Neural cell (in vitro differentiated cells): ENCODE data around the gene FAM76A. TPM values are rescaled to one million over a fixed set of nuclear protein-coding genes. Genes with fewer than 3 reads are reported as not detected.
"Not testable (repeated sequence)": the region's sequence is repeated elsewhere in the genome, so short reads cannot be mapped to it uniquely, and the experiment has no call there.

ENCODE experiments used
- H2AFZ ChIP-seq: fragments of 200-600, 300-800 bp; sonication (generic), shearing (Covaris generic); 2 replicates; pipeline ENCODE4 v1.6.0; 2014; ENCODE audit warnings: low read depth, mild to moderate bottlenecking, antibody characterized with exemption, low read length, moderate library complexity
- H3F3A ChIP-seq: fragments of 200-600 bp; shearing (Covaris generic); 2 replicates; pipeline ENCODE4 v1.6.1; 2016; ENCODE audit warnings: mild to moderate bottlenecking, moderate library complexity, mixed read lengths, antibody characterized with exemption, low read length; ENCODE audit not compliant: insufficient read depth, poor library complexity, severe bottlenecking
- H3K27ac ChIP-seq: fragments of 200-600, 300-800 bp; sonication (generic), shearing (Covaris generic); 2 replicates; pipeline ENCODE4 v1.5.1; 2014; ENCODE audit warnings: mild to moderate bottlenecking, low read length, moderate library complexity
- H3K27me3 ChIP-seq: fragments of 300-800, 200-600 bp; sonication (generic), shearing (Covaris generic); 2 replicates; pipeline ENCODE4 v1.6.0; 2014; ENCODE audit warnings: mild to moderate bottlenecking, low read depth, low read length, moderate library complexity; ENCODE audit not compliant: insufficient read depth
- H3K36me3 ChIP-seq: fragments of 300-800, 200-600 bp; sonication (generic), shearing (Covaris generic); 2 replicates; pipeline ENCODE4 v1.5.1; 2014; ENCODE audit warnings: mild to moderate bottlenecking, antibody characterized with exemption, low read length, moderate library complexity; ENCODE audit not compliant: insufficient read depth
- H3K4me2 ChIP-seq: fragments of 300-800, 200-600 bp; sonication (generic), shearing (Covaris generic); 2 replicates; pipeline ENCODE4 v1.6.0; 2014; ENCODE audit warnings: mild to moderate bottlenecking, low read length
- H3K4me3 ChIP-seq: fragments of 300-800, 200-600 bp; sonication (generic), shearing (Covaris generic); 2 replicates; pipeline ENCODE4 v1.5.1; 2014; ENCODE audit warnings: mild to moderate bottlenecking, low read length, moderate library complexity
- H3K79me2 ChIP-seq: fragments of 200-600 bp; shearing (Covaris generic); replicated peaks from 2 replicates; pipeline ENCODE4 v1.6.0; 2014; ENCODE audit warnings: mild to moderate bottlenecking, low read length, moderate library complexity; ENCODE audit not compliant: insufficient read depth
- H3K9ac ChIP-seq: fragments of 300-800, 200-600 bp; sonication (generic), shearing (Covaris generic); 2 replicates; pipeline ENCODE4 v1.6.1; 2016; ENCODE audit warnings: mild to moderate bottlenecking, low read length, mixed read lengths
- H3K9me2 ChIP-seq: fragments of 200-600 bp; shearing (Covaris generic); 2 replicates; pipeline ENCODE4 v1.6.1; 2016; ENCODE audit warnings: mild to moderate bottlenecking, low read length, mixed read lengths; ENCODE audit not compliant: insufficient read depth
- H3K9me3 ChIP-seq: fragments of 200-600, 300-800 bp; sonication (generic), shearing (Covaris generic); 2 replicates; pipeline ENCODE4 v1.6.1; 2016; ENCODE audit warnings: mild to moderate bottlenecking, mixed run types, low read length, moderate library complexity, mixed read lengths
- H4K20me1 ChIP-seq: fragments of 200-600 bp; shearing (Covaris generic); 2 replicates; pipeline ENCODE4 v1.6.1; 2016; ENCODE audit warnings: mild to moderate bottlenecking, mixed run types; ENCODE audit not compliant: insufficient read depth
- CTCF ChIP-seq: fragments of 450-650 bp; IDR thresholded peaks from 2 replicates; pipeline ENCODE4 v1.5.1; 2014; ENCODE audit warnings: antibody characterized with exemption, mild to moderate bottlenecking, moderate library complexity; ENCODE audit not compliant: poor library complexity, severe bottlenecking
- EP300 ChIP-seq: fragments of 450-650 bp; conservative IDR thresholded peaks from 2 replicates; pipeline ENCODE4 v1.6.1; 2014; ENCODE audit warnings: antibody characterized with exemption, mild to moderate bottlenecking, moderate library complexity; ENCODE audit not compliant: poor library complexity, severe bottlenecking
- EZH2 ChIP-seq: fragments of 200-600, 300-800 bp; shearing (Covaris generic), sonication (generic); IDR thresholded peaks from 2 replicates; pipeline ENCODE4 v1.6.1; 2014; ENCODE audit warnings: antibody characterized with exemption, low read length, borderline replicate concordance, mild to moderate bottlenecking; ENCODE audit not compliant: insufficient read depth, poor library complexity, severe bottlenecking
- MXI1 ChIP-seq: fragments of 450-650 bp; conservative IDR thresholded peaks from 2 replicates; pipeline ENCODE4 v1.6.1; 2014; ENCODE audit warnings: antibody characterized with exemption, mild to moderate bottlenecking; ENCODE audit not compliant: poor library complexity, severe bottlenecking
- POLR2AphosphoS5 ChIP-seq: IDR thresholded peaks from 2 replicates; pipeline ENCODE4 v1.6.1; 2012
- RAD21 ChIP-seq: fragments of 450-650 bp; conservative IDR thresholded peaks from 2 replicates; pipeline ENCODE4 v1.6.1; 2014; ENCODE audit warnings: antibody characterized with exemption, mild to moderate bottlenecking, moderate library complexity
- REST ChIP-seq: IDR thresholded peaks from 2 replicates; pipeline ENCODE4 v1.6.1; 2012; ENCODE audit warnings: borderline replicate concordance
- SMC3 ChIP-seq: fragments of 450-650 bp; conservative IDR thresholded peaks from 2 replicates; pipeline ENCODE4 v1.6.1; 2014; ENCODE audit warnings: antibody characterized with exemption, mild to moderate bottlenecking, moderate library complexity; ENCODE audit not compliant: poor library complexity
- TAF1 ChIP-seq: IDR thresholded peaks from 2 replicates; pipeline ENCODE4 v1.6.1; 2012; ENCODE audit warnings: low read depth
- polyA plus RNA-seq: library from polyadenylated mRNA; depleted of rRNA; stranded (reverse); fragments of >200 nt; gene quantifications from 2 replicates; pipeline ENCODE4 v1.2.3, GENCODE V29; 2014

The FAM76A gene
- polyA plus RNA-seq, 1 donor from 2014 or later, result 14.5 TPM

- no peak overlapping the region for H3K4me2 ChIP-seq
- no peaks in the 10 kb centered on the region for H3K79me2 ChIP-seq
- H3K9me2 ChIP-seq, result no peaks in the 10 kb centered on the region
- H3F3A ChIP-seq, result no peaks in the 10 kb centered on the region
- H3K9ac ChIP-seq, result no peak overlapping the region
- no peak overlapping the region for H3K4me3 ChIP-seq
- no peak overlapping the region for H2AFZ ChIP-seq
- no peaks in the 10 kb centered on the region for H3K36me3 ChIP-seq
- TF ChIP-seq RAD21, result no peak
- TF ChIP-seq POLR2AphosphoS5, result no peak
- no peak for TF ChIP-seq CTCF
- no peak overlapping the region for H3K27ac ChIP-seq
- H3K9me3 ChIP-seq, result no peaks in the 10 kb centered on the region
- H3K27me3 ChIP-seq, result no peaks in the 10 kb centered on the region
- no peaks in the 10 kb centered on the region for H4K20me1 ChIP-seq
These were observed 63.8 kb downstream of the FAM76A start for GRCh38 chr1:27789540-27790041.

DNA sequence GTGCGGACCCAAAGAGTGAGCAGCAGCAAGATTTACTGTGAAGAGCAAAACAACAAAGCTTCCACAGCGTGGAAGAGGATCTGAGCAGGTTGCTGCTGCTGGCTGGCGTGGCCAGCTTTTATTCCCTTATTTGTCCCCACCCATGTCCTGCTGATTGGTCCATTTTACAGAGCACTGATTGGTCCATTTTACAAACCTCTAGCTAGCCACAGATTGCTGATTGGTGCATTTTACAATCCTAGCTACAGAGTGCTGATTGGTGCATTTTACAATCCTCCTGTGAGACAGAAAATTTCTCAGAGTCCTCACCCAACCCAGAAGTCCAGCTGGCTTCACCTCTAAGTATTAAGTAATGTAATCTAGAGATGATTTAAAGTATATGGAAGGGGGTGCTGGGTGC, 64.5 kb downstream of the FAM76A start:
- H3K4me3 ChIP-seq, H4K20me1 ChIP-seq, H2AFZ ChIP-seq, H3K9me2 ChIP-seq, H3K4me2 ChIP-seq, H3K9me3 ChIP-seq, H3K9ac ChIP-seq, H3F3A ChIP-seq, H3K27me3 ChIP-seq, H3K36me3 ChIP-seq, H3K79me2 ChIP-seq, H3K27ac ChIP-seq: not testable (repeated sequence)

- no peaks in the 10 kb centered on the region for H3K79me2 ChIP-seq
- H3K9me2 ChIP-seq, result no peaks in the 10 kb centered on the region
- no peak overlapping the region for H3K4me2 ChIP-seq
- H2AFZ ChIP-seq, result no peak overlapping the region
- no peaks in the 10 kb centered on the region for H3K9me3 ChIP-seq
- H3F3A ChIP-seq, result no peaks in the 10 kb centered on the region
- no peak overlapping the region for H3K9ac ChIP-seq
- TF ChIP-seq TAF1, result no peak
- TF ChIP-seq SMC3, result no peak
- H3K27me3 ChIP-seq, result no peaks in the 10 kb centered on the region
- H3K27ac ChIP-seq, result no peak overlapping the region
- H3K36me3 ChIP-seq, result no peaks in the 10 kb centered on the region
- H4K20me1 ChIP-seq, result no peaks in the 10 kb centered on the region
- H3K4me3 ChIP-seq, result no peak overlapping the region
These were observed 69.8 kb downstream of the FAM76A start for GRCh38 chr1:27795601-27796000.

DNA sequence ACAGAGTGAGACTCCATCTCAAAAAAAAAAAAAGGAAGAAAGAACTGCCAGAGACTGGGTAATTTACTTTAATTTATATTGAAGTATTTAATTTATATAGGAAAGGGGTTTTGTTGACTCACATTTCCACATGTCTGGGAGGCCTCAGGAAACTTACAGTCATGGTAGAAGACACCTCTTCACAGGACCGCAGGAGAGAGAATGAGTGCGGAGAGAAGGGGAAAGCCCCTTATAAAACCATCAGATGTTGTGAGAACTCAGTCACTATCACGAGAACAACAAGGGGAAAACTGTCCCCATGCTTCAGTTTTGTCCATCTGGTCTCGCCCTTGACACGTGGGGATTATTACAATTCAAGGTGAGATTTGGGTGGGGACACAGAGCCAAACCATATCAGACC, 79.0 kb downstream of the FAM76A start:
- no peak overlapping the region for H3K4me3 ChIP-seq
- H3K9me2 ChIP-seq, result no peaks in the 10 kb centered on the region
- no peaks in the 10 kb centered on the region for H4K20me1 ChIP-seq
- H3F3A ChIP-seq, result no peaks in the 10 kb centered on the region
- no peak overlapping the region for H3K27ac ChIP-seq
- H3K79me2 ChIP-seq, result no peaks in the 10 kb centered on the region
- H3K36me3 ChIP-seq, result no peaks in the 10 kb centered on the region
- H3K9me3 ChIP-seq, result no peaks in the 10 kb centered on the region
- TF ChIP-seq EZH2 (no peak), REST (no peak), POLR2AphosphoS5 (no peak), TAF1 (no peak), SMC3 (no peak), EP300 (no peak), MXI1 (no peak), CTCF (no peak), RAD21 (no peak)
- H2AFZ ChIP-seq, result no peak overlapping the region
- H3K4me2 ChIP-seq, result no peak overlapping the region
- H3K9ac ChIP-seq, result no peak overlapping the region
- H3K27me3 ChIP-seq, result no peaks in the 10 kb centered on the region
